ENCODE measurements around the gene LUC7L3. TPM values are rescaled to one million over a fixed set of nuclear protein-coding genes. Genes with fewer than 3 reads are reported as not detected.
"Not testable (repeated sequence)": the region's sequence is repeated elsewhere in the genome, so short reads cannot be mapped to it uniquely, and the experiment has no call there.

LUC7L3 gene
- total RNA-seq, 4 donors from 2014 or later = 18.0 to 95.2 (median 31.5) TPM

DNA sequence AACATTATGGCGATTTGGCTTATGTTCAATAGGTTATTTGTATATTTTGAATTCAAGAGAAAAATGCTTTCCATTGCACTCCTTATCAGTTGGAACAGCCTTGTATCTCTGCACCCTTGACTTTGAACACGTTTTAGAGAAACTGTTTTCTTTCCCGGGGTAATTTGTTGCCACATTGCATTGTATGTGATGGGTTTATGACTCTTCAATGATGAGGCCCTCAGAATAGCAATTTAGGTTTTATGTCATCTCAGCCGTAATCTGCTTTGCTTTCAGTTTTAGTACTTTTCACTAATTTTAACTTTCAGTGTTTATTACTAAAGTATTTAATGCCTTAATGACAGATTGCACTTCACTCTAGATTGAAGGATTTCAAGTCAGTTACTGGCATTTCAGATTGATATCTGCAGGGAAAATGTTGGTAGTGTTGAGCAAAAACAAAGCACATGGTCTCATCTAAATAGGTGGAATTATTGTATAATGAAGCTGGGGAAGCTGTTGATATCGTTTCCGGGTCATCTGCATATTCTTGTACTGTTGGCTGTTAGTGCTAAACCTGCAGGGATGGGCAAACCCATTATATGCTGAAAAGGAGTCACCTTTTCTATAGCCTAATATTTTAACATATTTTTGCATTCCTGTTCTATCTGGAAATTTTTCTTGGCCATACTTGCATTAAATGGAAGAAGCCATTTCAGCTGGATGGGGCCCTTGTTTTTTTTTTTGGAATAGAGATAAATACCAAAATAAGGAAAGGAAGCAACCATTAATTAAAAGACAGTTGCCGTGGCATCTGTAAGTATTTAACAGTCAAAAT is 2.0 kb downstream of the LUC7L3 start:
- H3K9me3 ChIP-seq = no peaks in the 10 kb centered on the region
- intact Hi-C loops (cut with DNase I) = no loop called here
- TF ChIP-seq, protein P1, sequence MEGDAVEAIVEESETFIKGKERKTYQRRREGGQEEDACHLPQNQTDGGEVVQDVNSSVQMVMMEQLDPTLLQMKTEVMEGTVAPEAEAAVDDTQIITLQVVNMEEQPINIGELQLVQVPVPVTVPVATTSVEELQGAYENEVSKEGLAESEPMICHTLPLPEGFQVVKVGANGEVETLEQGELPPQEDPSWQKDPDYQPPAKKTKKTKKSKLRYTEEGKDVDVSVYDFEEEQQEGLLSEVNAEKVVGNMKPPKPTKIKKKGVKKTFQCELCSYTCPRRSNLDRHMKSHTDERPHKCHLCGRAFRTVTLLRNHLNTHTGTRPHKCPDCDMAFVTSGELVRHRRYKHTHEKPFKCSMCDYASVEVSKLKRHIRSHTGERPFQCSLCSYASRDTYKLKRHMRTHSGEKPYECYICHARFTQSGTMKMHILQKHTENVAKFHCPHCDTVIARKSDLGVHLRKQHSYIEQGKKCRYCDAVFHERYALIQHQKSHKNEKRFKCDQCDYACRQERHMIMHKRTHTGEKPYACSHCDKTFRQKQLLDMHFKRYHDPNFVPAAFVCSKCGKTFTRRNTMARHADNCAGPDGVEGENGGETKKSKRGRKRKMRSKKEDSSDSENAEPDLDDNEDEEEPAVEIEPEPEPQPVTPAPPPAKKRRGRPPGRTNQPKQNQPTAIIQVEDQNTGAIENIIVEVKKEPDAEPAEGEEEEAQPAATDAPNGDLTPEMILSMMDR (IDR thresholded peaks at IDR 0.05) = no peak
- no peak for TF ChIP-seq POLR2A (IDR thresholded peaks at IDR 0.05)
- WGBS, 2 donors = 2 to 3% methylated on average over 7 of the region's 7 CpGs
- no peak for DNase-seq
- H3K27ac ChIP-seq = peak overlapping the region in 2 of 4 donors; percentile 98 to 99
- H3K27me3 ChIP-seq = no peaks in the 10 kb centered on the region
- peaks cover 3 to 69% (median 40%) of the 10 kb centered on the region in 3 donors for H3K4me1 ChIP-seq
- H3K4me3 ChIP-seq = peak overlapping the region; percentile 61 to 95 (median 86)
- peaks cover 0 to 6% (median 0%) of the 10 kb centered on the region in 3 donors for H3K36me3 ChIP-seq

DNA sequence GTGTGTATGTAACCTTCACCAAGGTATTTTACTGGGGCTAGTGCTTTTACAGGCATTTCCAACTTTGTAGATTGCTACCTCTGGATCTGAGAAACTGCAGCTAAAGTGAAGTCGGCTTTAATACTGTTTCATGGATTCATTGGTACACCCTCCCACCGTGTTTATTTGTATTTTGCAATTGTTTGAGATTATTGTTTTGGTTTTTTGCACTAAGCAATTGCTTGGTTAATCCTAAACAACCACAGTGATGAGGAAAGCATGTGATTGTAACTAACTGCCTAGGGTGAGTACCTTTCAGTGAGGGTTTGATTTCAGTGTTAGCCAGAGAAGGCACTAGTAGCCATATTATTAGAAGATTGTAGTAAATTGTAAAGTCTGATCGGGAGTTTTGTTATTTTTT is 3.3 kb downstream of the LUC7L3 start:
- 20 to 25% methylated on average over 3 of the region's 3 CpGs for WGBS, 2 donors
- peaks cover 0 to 7% (median 0%) of the 10 kb centered on the region in 3 donors for H3K36me3 ChIP-seq
- TF ChIP-seq, protein P1 (IDR thresholded peaks at IDR 0.05) = no peak
- TF ChIP-seq POLR2A (IDR thresholded peaks at IDR 0.05) = no peak
- peaks cover 3 to 83% (median 51%) of the 10 kb centered on the region in 3 donors for H3K4me1 ChIP-seq
- H3K4me3 ChIP-seq = no peak overlapping the region
- H3K9me3 ChIP-seq = no peaks in the 10 kb centered on the region
- H3K27ac ChIP-seq = no peak overlapping the region
- no peaks in the 10 kb centered on the region for H3K27me3 ChIP-seq
- DNase-seq = no peak
- intact Hi-C loops (cut with DNase I) = no loop called here

DNA sequence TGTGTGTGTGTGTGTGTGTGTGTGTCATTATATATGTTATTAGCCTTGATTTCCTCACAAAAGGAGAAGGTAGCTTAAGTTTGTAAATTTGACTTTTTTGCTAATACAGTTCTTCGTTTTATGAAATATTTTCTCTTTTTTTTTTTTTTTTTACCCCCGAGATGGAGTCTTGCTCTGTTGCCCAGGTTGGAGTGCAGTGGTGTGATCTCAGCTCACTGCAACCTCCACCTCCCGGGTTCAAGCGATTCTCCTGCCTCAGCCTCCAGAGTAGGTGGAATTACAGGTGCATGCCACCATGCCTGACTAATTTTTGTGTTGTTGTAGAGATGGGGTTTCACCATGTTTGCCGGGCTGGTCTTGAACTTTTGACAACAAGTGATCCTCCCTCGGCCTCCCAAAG is 5.2 kb downstream of the LUC7L3 start:
- DNase-seq; H3K36me3 ChIP-seq; intact Hi-C loops (cut with DNase I); H3K27me3 ChIP-seq; H3K27ac ChIP-seq; H3K4me3 ChIP-seq; H3K9me3 ChIP-seq: not testable (repeated sequence)
- H3K4me1 ChIP-seq = peaks cover 0 to 92% (median 60%) of the 10 kb centered on the region in 3 donors
- WGBS, 2 donors = 87 to 94% methylated on average over 6 of the region's 6 CpGs

DNA sequence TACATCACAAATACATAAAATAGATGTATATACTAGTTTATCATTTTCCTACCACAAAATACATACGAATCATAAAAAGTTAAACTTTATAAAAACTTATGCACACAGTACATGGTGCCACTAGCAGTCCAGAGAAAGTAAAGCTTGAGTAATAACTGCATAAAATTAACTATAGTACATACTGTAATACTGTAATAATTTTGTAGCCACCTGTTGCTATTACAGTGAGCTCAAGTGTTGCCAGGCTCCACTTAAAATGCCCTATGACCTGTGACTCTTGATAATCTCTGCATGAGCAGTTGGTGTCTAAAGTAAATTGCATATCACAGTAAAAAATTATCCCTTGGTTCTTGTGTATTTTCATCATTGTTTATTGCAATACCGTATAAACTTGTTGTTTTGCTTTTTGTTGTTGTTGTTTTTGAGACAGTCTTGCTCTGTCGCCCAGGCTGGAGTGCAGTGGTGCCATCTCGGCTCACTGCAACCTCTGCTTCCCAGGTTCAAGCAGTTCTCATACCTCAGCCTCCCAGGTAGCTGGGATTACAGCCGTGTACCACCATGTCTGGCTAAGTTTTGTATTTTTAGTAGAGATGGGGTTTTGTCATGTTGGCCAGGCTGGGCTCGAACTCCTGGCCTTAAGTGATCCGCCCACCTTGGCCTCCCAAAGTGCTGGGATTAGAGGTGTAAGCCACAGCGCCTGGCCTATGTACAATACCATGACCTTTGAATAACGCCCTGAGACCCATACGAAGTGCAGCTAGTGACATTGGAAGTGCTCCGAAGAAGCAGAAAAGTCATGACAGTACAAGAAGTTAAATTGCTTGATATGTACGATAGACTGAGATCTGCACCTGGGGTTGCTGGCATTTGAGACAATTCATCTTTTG is 6.6 kb downstream of the LUC7L3 start:
- peaks cover 0 to 10% (median 0%) of the 10 kb centered on the region in 3 donors for H3K36me3 ChIP-seq
- peaks cover 0 to 100% (median 72%) of the 10 kb centered on the region in 3 donors for H3K4me1 ChIP-seq
- intact Hi-C loops (cut with DNase I) = no loop called here
- no peak overlapping the region for H3K4me3 ChIP-seq
- H3K9me3 ChIP-seq = no peaks in the 10 kb centered on the region
- TF ChIP-seq, protein P1 (IDR thresholded peaks at IDR 0.05) = no peak
- TF ChIP-seq POLR2A (IDR thresholded peaks at IDR 0.05) = no peak
- no peak overlapping the region for H3K27ac ChIP-seq
- DNase-seq = no peak
- H3K27me3 ChIP-seq = no peaks in the 10 kb centered on the region
- 63 to 80% methylated on average over 12 of the region's 12 CpGs for WGBS, 2 donors

DNA sequence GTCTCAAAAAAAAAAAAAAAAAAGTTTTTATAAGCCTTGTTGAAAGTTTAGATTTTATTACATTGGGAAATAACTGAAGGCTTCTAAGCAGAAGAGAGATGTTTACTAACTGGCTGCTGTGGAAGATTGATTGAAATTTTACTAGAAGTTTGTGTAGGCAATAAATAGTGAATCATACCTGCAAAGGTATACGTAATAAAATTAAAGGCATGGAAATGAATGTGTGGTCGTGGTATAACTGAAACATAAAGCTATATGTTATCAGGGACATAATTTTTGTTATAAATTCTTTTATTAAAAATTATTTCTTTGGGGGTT is 8.7 kb downstream of the LUC7L3 start:
- Histone ChIP-seq H3K27me3 (no peaks in the 10 kb centered on the region), H3K4me1 (peaks cover 0 to 97% (median 70%) of the 10 kb centered on the region in 3 donors), H3K9me3 (no peaks in the 10 kb centered on the region), H3K4me3 (no peak overlapping the region), H3K36me3 (peaks cover 0 to 10% (median 0%) of the 10 kb centered on the region in 3 donors), H3K27ac (no peak overlapping the region)
- WGBS, 2 donors = 69 to 83% methylated on average over 2 of the region's 2 CpGs
- no peak for DNase-seq
- intact Hi-C loops (cut with DNase I) = no loop called here
- no peak for TF ChIP-seq POLR2A (IDR thresholded peaks at IDR 0.05)
- TF ChIP-seq, protein P1 (IDR thresholded peaks at IDR 0.05) = no peak
